ENCODE measurements around the gene SECISBP2L.
A peak's percentile ranks its signal among the peaks of the same experiment; 100 is the strongest.

SECISBP2L gene

DNA sequence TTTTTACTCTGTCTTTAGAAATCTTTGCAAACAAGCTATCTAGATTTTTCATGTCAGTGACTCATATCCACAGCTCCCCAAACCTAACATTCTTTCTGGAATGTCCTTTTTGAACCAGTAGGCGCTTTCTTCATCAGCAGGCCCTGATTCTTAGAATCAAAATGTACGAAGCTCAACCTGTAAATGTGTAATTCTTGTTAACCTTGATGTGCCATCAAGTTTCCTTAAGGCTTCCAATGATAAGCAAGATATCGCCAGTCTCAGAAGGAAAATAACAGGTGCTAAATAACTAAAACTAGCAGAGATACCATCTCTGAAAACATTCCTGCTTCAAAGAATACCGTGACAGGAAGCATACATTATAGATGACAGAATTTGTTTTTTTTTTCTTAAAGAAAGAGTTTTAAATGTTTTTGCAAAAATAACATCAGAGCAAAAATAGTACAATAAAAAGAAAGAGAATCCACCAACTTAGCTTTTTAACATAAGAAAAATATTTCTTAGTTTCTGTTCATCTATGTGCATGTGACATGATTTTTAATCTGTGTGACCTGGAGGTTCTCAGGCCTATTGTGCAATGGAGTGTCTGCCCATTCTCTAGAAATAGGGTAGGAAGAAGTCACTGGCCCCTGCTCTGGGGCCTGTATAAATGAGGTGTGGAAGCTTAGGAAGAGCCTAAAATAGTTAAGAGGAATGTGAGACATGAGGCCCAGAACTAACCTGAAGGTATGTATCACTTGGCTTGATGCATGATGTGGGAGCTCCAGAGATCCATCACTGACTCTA is 14.7 kb upstream of the SECISBP2L start:
- DNase-seq (ENCODE audit: low read depth in 2 of 2): no peak

DNA sequence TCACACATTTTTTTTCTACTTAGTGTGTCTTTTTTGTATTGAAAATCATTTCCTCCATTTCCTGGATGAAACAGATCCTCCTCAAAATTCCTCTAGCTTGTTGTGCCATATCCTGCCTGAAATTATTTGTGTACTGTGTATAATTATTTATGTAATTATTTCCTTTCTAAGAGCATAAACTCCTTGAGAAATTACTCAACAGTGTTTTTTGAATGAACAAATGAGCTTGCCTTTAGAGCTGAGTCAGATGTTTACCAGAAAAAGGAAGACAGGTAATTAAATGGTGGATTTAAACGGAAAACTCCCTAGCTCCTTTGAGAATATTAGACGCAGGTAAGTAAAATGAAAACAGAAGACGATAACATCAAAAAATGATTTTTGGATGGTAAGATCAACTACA is 13.2 kb upstream of the SECISBP2L start:
- DNase-seq (ENCODE audit: low read depth in 2 of 2): no peak

DNA sequence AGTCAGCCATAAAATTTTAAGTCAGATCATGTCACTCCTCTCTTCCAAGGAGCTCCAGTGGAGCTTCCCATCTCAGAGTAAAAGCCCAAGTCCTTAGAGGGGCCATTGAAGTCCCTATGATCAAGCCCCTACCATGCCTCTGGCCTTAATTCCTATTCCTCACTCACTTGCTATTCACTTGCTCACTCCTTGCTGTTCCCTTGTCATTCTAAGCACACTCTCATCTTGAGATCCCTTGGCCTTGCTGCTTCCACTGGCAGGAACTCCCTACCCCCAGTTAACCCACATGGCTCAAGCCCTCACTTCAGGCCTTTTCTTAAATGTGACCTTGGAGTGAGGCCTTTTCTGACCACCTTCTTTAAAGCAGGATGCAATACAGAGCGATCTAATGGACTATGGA is 12.3 kb upstream of the SECISBP2L start:
- DNase-seq (ENCODE audit: low read depth in 2 of 2): no peak

DNA sequence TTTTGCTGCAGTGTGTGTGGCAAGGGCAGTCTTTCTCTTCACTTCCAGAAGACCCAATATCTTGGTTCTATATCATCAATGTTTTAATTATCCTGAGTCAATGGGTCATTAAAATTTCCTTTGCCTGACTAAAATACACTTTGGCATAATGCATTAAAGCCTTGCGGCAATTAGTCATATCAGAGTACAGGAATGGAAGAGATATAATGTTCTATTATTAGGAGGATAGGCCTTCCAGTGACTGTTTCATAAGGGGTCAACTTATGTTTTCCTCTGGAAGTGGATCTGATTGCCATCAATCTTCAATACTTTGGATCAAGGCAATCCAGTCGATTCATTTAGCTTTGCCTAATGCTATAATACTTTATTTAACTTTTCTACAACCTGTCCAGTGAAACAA is 9.4 kb upstream of the SECISBP2L start:
- DNase-seq (ENCODE audit: low read depth in 2 of 2): no peak

DNA sequence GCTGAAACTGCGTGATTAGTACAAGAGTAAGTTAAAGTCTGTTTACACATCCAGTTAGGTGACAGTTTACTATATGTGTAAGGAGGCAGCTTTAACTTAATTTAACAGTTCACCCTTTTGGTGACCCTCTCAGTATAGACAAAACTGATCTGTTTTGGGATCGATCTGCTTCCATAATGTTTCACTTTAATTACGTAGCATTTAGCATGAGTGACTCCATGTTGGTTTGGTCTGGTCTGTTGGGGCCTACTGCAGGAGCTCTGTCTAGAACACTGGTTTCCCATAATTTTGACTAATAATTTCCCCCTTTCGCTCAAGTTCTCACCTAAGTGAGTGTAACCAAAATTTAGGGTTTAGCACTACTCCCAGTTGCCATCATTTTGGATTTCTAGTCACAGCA is 6.4 kb upstream of the SECISBP2L start:
- DNase-seq (ENCODE audit: low read depth in 2 of 2): no peak

DNA sequence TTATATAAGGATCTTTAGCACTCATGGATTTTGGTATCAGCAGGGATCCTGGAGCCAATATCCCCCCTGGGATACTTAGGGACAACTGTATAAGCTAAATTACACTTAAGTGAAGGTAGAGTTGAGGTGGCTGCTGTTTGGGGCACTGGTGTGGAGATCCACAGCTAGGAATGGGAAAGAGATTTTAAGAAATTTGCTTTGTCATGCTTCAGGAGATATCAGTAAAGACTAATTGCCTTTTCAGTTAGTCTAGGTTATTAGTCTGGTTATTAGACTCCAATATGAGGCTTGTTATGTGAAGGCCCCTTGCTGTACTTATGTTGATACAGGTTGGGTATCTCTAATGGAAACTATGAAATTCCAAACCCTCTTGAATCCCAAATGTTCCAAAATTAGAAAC is 1.2 kb upstream of the SECISBP2L start:
- DNase-seq (ENCODE audit: low read depth in 2 of 2): no peak

DNA sequence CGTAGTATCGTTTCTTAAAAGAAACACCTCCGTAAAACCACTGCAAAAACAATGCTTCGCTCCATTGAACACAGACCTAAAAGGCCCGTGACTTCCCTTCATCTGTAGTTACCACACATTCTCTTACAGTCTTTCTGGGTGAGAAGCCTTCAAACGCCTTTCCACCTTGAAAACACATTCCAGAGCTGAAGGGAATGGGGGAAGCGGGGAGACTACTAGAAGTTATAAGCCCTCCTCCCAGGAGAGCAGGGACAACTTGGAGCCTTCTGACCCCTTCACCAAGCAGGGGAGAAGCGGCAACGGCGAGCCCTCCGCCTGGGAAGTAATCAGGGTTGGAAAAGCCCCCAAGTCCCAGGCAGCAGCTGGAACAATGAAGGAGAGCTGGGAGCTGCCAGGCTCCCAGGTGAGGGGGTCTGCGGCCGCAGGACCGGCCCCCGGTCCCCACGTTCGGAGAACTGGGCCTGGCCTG is 461 bp downstream of the SECISBP2L start:
- peak; percentile 2 to 4 for DNase-seq (ENCODE audit: low read depth in 2 of 2)

DNA sequence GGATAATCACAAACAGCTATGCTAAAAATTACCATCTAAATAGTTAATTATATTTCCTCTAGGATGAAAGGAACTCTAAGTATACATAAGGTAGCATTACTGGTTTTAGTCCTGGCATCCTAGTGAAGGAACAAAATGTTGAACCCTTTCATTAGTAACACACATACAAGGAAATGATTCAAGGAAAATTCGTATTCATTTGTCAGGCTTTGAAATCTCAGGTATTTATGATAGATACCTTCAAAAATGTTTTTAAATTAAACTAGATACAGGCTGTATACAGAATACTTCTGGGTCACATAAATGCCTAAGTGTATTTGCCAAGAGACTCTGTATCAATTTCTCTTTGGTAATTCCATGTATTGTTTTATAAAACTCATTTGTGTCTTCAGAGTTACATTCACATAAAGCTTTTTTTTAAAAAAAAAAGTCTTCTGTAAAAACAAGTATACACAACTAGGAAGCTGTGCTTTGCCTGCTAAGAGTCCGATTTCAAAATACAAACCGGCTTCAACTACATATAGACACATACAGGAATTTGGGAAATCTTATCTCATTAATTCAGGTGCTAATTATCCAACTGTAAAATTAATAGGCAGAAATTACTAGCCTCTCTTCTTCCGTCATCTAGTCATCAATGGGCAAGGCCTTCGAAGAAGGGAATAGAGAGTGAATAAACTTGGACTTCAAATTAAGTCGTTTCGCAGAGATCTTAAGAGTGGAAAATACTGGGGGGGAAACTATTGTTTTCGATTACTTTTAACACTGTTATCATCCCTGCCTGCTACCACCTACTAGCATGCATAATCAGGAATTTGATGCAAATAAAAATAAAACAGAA is 1.3 kb downstream of the SECISBP2L start:
- no peak for DNase-seq (ENCODE audit: low read depth in 2 of 2)

DNA sequence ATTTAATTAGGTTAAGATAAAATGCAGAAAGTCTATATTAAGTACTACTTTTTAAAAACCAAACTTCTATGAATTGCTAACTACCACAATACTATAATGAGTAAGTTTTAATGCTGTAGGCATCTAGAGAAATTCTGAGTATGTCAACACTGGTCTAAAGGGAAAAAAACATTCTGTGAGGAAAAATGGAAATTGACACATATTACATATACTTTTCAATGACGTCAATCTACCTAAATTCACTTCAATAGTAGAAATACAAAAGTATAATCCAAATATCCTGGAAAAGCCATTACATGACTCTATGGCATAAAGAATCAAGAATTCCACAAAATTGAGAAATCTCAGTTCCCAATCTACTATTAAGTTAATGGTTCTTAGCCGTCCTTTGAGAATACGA is 2.2 kb downstream of the SECISBP2L start:
- no peak for DNase-seq (ENCODE audit: low read depth in 2 of 2)

DNA sequence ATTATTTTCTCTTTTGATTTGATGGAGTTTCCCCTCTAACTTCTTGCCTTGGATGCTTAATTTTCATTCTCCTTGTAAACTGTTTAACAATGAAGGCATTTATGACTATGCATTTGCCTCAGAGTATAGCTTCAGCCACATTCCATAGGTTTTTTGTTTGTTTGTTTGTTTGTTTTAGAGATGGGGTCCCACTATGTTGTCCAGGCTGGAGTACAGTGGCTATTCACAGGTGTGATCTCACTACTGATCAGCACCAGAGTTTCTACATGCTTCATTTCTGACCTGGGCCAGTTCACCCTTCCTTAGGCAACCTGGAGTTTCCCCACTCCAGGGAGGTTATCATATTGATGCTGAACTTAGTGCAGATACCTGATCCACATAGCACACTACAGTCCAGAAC is 4.1 kb downstream of the SECISBP2L start:
- no peak for DNase-seq (ENCODE audit: low read depth in 2 of 2)

DNA sequence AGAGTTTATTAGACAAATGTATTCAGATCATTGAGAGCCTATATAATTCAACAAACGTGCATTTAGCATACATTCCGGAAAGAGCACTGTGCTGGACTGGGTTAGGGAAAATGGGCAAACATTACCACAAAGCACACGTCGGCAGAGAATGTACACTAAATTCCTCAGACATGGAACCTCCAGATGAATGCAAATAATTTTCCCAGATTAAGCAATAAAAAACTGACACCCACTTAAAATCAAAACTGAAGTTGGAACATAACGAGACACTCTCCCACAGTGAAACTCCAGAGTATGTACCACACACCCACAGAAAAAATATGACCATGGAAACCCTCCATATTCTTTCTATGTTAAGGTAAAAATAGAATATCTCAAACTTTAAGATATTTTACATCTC is 4.8 kb downstream of the SECISBP2L start:
- no peak for DNase-seq (ENCODE audit: low read depth in 2 of 2)

DNA sequence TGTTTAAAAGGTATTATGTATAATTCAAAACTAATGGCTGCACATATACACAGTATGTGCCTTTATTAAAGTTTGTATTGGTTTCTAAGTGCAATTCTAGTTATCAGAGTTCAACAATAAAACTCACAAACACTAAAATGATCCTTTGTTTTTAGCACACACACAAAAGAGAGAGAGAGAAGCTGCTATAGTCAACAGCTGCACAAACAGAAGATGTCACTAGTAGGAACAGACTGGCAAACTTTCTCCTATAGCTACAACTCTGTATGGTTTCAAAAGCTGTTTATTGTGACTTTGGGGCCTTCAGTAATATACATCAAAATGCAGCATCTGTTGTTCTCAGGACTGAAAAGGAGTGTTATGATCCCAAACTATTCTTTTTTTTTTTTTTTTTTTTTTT is 6.1 kb downstream of the SECISBP2L start:
- no peak for DNase-seq (ENCODE audit: low read depth in 2 of 2)

DNA sequence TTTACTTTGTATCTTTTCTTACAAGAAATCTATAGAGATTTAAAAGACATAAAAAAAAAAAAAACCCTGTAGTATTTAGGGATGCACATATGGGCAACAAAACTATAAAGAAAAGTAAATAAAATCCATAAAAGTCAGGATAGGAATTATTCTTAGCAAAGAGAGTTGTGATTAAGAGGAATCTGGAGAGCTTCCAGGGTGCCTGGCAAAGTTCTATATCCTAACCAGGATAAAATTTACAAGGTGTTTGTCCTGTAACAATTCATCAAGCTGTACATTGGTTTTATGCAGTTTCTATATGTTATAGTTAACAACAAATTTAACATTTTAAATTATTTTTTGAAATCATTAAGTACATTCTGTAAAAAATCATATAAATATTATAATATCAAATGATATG is 7.9 kb downstream of the SECISBP2L start:
- DNase-seq (ENCODE audit: low read depth in 2 of 2): no peak

DNA sequence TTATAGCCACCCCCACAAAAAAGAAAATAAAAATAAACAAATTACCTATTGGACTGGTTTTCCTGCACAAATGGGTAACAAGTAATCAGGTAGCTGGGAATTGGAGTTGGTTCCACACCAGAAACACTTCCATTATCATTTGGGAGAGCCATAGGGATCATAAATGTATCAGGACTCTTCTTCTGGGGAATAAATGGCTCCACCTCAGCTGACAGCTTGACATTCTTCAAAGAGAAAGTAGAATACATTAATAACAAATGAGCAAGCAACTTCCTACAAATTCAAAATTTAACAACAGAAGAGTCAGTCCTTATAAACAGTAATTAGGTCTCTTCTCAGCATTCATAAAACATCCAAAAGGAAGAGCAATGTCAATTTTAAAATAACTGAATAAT is 8.7 kb downstream of the SECISBP2L start:
- DNase-seq (ENCODE audit: low read depth in 2 of 2): no peak

DNA sequence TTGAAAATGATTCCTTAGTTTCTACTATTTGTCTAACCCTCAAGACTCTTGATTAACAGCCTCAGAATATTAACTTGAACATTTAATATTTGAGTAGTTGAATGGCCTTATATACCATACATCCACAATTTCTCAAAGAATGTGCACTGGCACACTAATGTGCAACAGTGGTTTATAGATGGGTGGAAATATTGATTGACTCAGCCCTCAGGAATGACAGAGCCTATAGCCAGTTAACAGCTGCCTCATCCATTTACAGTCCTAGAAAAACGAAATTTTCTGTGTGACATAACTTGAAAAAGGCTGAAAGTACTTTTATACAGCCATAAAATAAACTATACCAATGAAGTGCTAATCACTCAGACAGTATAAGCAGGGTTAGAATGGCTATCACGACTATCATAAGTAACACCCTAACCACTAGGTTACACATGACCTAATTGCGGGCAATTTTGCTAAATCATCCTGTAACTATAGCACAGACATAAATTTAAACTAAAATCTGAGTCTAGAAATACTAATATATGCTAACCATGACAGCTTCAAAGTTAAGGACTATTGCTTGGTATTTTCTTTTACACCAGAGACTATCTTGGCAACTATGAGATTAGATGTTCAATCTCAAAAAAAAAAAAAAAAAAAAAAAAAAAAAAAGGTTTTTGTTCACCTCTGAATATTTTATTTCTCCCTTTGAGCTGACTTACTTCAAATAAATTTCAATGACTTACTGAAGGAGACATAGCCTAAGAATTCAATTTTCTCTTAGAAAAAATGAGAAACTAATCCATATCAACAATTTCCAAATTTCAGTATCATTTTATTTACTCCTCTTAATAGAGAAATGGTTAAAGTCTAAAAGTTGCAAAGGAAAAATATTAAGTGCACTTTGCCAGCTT is 9.3 kb downstream of the SECISBP2L start:
- no peak for DNase-seq (ENCODE audit: low read depth in 2 of 2)

DNA sequence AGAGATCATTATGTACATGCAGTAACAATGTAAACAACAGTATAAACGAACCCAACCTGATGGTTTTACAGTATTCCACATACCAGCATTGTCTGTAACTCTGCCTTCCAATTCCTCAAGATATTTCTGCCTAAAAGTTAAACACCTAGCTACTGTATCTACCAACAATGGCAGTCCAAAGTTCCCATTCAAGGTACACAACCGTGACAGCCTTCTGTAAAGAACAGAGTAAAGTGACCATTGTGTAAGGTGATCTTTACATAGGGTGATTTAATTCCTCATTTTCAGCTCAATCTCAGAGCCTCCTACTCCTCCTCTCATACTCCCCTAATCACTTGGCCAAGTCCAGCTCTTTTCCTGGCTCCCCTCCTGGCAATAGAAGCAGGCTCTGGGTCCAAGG is 10.4 kb downstream of the SECISBP2L start:
- DNase-seq (ENCODE audit: low read depth in 2 of 2): no peak

DNA sequence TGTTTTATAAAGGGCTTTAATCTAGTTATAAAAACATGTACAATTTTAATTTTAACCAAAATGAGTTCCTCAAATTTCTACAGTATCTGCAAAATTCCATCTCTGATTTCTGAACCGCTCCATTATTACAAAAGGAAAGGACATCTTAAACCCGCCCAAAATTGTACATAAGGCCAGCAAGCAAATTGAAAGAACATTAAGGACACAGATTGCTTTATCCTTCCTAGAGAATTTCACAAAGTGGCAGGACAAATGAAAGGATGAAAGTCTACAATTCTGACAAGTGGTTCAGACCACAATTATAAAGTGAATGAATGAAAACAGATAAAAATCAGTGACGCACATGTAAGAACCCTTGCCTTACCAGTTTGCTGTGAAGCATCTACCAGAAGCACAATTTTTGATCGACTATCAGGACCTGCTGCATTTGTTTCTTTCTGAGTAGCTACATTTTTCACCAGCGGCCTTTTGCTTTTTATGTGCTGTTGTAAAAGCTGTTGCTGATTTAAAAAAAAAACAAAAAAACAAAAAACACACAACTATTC is 13.6 kb downstream of the SECISBP2L start:
- no peak for DNase-seq (ENCODE audit: low read depth in 2 of 2)

DNA sequence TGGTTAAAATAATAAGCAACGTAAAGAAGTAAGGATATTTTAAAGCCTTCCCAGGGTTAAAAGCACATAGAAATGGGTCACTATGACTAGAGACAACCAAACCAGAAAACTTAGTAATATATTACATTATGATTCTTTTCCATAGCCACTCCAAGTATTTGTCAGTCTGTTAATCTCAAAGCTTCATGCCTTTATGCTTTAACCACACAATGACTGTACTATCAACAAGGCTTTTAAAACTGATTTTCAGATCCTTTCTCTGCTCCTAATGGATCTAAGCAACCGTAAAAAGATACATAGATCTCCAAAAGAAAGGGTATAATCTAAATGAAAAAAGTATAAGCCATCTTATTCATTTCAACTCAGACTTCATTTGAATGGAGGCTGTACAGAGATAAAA is 14.4 kb downstream of the SECISBP2L start:
- no peak for DNase-seq (ENCODE audit: low read depth in 2 of 2)

DNA sequence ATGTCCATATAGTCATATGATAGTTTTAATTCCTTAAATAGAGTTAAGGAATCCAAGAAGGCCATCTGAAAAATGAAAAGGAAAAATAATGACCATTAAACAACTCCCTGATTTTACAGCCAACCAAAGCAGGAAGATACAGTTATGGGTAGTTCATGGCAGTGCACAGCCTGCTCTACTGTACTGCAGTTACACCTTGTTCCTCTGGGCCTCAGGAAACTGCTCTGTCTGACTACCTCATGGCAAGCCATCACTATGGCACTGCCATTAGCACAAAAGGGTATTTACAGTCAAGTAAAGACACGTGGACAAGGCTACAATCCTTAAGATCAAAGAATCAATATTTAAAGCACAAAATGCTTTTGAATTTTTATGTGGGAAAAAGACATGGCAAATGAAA is 19.5 kb downstream of the SECISBP2L start:
- no peak for DNase-seq (ENCODE audit: low read depth in 2 of 2)

DNA sequence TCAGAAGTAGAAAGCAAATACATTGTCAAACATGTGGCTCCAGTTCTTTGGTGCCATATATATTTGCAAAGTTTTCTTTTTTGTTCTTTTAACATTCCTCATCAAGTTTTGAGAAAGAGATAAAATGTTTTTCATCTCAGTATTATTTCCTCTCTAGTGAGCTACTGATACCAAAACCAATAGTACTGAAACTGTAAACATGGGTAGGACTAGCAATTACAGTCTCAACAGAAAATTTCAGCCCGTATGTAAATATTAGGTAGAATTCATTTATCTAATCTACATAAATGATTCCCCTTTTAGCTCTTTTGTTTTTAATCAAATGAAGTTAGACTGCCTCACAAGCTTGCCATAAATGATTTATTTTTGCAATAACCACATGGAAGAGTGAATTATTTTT is 21.4 kb downstream of the SECISBP2L start:
- no peak for DNase-seq (ENCODE audit: low read depth in 2 of 2)

DNA sequence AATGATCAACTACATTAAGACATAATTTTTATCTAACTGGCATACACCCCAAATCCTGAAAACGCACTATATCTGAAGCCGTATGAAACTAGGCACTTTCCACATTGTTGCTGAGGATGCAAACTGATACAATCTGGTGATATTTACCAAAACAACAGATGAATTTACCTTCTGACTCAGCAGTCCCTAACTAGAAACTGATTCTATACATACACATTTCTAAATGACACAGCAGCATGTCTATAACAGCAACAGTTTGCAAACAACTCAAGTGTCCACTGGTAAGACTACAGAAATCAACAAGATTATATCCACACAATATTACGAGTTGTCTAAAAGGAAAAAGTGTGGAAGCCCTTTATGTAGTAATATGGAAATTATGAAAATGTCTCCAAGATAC is 22.9 kb downstream of the SECISBP2L start:
- no peak for DNase-seq (ENCODE audit: low read depth in 2 of 2)

DNA sequence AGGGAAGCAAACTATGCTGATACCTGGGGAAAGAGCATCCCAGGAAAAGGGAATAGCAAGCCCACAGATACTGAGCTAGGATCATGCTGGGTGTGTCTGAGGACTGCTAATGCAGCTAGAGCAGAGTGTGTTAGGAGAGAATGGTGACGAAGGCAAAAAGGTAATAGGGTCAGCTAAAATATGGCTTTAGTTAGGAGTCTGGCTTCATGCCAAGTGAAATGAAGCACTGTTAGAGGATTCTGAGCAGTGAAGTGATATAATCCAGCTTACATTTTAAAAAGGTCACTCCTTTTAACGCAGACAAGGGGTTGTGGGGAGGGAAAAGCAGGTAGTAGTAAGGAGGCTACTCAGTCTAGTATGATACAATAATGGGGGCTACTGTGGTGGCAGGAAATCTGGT is 30.4 kb downstream of the SECISBP2L start:
- DNase-seq (ENCODE audit: low read depth in 2 of 2): no peak
